ENCODE measurements around the gene CCDC106.

The CCDC106 gene

DNA sequence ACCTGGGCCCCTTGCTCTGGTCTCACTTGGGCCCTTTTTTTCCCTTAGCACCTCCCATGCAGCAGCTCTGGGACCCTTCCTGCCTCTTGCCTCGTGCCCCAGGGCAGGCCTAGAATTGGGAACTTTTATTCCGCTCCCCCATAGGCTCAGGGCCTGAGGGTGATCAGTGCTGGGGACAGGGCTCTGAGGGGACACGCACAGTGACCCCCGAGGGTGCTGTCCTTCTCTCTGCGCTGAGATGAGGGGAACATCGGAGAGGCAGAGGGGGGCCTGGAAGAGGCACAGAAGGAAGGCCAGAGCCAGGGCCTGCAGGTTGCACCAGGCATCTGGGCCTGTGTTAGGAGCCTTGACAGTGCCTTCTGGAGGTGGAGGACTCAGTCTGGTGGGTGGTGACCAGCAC lies 37.8 kb downstream of the CCDC106 start:
- no peak for DNase-seq (ENCODE audit: low read depth)
- H3K4me3 ChIP-seq (ENCODE audit: low read length) = no peak overlapping the region
- TF ChIP-seq CTCF (conservative IDR thresholded peaks at IDR 0.05; ENCODE audit: low read length) = no peak

GRCh38 chr19:55686311-55687050 lies 38.5 kb downstream of the CCDC106 start:
- TF ChIP-seq CTCF (conservative IDR thresholded peaks at IDR 0.05; ENCODE audit: low read length) = no peak
- DNase-seq (ENCODE audit: low read depth) = no peak
- no peak overlapping the region for H3K4me3 ChIP-seq (ENCODE audit: low read length)

DNA sequence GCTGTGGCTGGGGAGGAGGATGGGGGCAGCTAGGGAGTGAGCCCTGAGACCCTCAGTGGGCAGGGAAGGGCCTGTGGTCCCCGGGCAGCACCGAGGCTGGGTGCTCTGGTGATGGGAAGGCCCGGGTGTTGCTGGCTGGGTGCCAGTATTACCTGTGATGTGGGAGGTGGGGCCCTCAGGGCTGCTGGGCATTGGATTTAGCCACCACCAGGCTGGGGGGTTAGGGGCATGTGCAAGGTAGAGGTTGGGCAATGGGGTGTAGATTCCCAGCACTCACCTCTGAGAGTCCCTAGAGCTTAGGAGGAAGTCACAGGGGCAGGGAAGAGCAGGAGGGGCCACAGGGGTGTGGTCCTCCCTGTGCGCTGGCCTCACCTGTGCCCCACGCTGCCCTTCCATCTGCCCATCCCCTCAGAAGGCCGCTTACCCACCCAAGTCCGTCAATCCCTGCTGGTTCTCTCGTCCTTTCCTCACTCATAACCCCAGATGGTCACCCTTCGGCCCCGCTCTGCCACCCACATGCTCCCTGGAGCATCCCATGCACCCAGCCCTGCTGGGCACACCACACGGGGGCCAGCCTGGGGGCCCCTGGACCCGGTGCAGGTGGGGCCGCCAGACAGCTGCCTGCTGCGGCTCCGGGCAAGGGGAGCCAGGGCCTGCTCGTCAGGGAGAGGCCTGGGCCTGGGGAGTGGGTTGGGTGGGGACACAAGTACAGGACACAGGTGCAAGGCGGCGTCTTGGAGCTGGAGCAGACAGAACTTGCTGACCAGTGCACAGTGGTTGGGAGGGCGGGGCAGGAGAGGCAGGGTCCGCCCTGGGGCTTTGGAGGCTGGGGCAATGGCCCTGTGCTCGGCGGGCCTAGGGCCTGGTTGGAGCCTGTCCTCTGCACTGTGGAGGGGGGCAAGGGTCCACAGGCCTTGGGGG lies 39.5 kb downstream of the CCDC106 start:
- TF ChIP-seq CTCF (conservative IDR thresholded peaks at IDR 0.05; ENCODE audit: low read length) = no peak
- no peak overlapping the region for H3K4me3 ChIP-seq (ENCODE audit: low read length)
- DNase-seq (ENCODE audit: low read depth) = no peak

- no peak for TF ChIP-seq CTCF (conservative IDR thresholded peaks at IDR 0.05; ENCODE audit: low read length)
- no peak for DNase-seq (ENCODE audit: low read depth)
- no peak overlapping the region for H3K4me3 ChIP-seq (ENCODE audit: low read length)
These were observed 40.6 kb downstream of the CCDC106 start for GRCh38 chr19:55688422-55689218.

GRCh38 chr19:55689411-55690108 lies 41.5 kb downstream of the CCDC106 start:
- TF ChIP-seq CTCF (conservative IDR thresholded peaks at IDR 0.05; ENCODE audit: low read length) = no peak
- no peak for DNase-seq (ENCODE audit: low read depth)
- no peak overlapping the region for H3K4me3 ChIP-seq (ENCODE audit: low read length)

DNA sequence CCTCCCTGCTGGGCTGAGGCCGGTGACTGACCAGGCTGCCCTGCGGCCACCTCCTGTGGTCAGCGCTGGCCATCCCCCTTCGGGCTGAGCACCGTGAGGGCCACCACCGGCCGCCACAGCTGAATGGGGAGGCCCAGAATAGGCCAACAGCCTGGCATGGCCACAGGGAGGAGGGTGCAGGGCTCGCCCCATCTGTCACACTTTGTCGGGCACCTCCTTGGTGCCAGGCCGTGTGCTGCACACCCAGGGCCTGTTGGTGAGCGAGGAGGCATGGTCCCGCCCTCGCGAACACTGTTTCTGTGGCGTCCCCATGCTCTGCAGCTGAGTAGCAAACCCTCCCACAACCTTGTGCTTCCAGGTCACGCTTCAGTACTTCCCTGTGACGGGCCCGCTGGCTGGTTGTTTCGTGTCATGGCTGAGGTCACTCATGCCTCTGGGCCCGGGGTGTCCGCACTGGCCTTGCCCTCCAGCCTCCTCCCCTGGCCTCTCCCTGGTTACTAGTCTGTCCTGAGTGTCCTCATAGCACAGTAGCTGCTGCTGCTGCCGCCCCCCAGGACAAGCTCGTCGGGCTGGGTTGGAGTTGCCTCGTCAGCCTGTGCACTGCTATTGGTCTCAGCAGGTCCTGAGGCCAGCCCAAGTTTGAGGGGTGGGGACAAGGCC lies 42.2 kb downstream of the CCDC106 start:
- no peak for DNase-seq (ENCODE audit: low read depth)

More for the DNA sequence above, 42.2 kb downstream of the CCDC106 start:
- no peak overlapping the region for H3K4me3 ChIP-seq (ENCODE audit: low read length)
- TF ChIP-seq CTCF (conservative IDR thresholded peaks at IDR 0.05; ENCODE audit: low read length) = no peak

Measured in AG10803 (cell line).